Amniotic stem cell (primary cell): ENCODE results near the gene MYO19.
"Not testable (repeated sequence)": the region's sequence is repeated elsewhere in the genome, so short reads cannot be mapped to it uniquely, and the experiment has no call there.

ENCODE experiments used
- DNase-seq: peaks from one replicate; lab custom pipeline; 2025; lab: John Stamatoyannopoulos, UW

MYO19 gene

DNA sequence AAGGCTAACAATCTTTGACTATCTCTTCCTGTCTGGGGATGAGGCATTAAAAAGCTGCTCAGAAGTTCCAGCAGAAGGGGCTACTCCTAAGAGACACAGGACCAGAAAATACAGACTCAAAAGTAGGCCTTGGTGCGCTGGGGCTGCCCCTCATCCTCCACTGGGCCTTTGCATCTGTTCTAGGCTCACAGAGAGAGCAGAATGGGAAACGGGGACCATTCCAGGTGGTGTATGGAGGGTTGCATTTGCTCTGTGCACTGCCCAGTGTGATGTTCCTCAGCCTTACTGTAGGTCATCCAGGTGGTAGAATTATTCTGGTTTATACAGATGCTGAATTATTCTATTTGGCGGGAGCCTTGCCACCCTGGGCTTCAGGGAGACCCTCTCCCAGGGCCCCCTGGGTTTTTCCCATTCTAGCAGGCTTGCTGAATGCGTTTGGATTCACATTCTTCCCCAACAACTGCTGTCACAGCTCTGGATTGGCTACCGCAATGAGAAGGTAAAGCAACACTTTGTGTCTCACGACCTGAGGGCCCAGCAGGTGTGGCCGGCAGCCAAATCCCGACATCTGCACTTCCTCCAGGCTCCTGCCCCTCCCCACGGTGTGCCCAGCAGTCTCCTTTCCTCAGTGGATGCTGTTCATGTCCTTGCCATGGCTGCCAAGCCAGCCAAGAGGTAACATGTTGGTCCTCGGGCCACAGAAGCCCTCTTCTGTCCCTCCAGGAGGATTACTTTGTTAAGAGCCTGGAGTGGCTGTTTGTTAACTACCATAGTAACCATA is 73.1 kb downstream of the MYO19 start:
- no peak for DNase-seq

DNA sequence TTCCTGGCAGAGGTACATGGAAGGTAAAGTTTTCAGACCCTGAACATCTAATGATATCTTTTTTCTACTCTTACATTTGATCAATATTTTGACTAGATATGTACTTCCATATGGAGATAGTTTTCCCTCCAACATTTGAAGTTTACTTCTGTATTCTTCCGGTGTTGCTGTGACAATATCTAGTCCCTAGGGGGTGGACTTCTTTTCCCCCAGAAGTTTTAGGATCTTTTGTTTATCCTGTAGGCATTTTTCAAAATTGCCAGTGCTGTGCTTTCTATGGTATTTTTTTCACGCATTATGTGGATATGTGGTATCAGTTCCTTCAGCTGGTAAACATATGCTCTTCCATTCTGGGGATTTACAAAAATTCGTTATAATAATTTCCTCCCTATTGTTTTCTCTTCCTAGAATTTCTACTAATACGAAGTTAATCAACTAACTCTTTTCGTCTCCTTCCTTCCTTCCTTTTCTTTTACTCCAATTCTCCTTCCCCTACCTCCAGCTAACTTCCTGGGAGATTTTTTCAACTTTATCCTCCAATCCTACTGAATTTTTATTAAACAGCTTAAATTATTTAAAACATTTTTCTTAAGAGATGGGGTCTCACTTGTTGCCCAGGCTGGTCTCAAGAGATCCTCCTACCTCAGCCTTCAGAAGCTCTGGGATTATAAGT is 74.3 kb downstream of the MYO19 start:
- no peak for DNase-seq

DNA sequence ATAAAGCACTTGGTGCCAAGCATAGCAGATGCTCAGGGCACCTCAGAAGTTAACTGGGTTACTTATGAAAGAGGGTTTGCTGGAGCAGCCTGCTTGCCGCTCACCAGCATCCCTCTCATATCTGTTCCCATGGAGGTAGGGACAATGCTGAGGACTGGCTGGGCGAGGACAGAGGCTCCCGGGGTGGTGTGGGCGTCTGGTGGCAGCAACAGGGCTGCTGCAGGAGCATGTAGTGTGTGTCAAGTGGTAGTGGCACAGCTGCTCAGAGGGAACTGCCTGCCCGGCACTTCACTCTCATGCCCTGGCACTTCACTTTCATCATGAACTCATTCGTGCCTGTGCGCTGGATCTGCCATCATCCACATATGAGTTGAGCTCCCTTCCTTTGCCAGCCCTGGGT is 75.1 kb downstream of the MYO19 start:
- DNase-seq, result no peak

DNA sequence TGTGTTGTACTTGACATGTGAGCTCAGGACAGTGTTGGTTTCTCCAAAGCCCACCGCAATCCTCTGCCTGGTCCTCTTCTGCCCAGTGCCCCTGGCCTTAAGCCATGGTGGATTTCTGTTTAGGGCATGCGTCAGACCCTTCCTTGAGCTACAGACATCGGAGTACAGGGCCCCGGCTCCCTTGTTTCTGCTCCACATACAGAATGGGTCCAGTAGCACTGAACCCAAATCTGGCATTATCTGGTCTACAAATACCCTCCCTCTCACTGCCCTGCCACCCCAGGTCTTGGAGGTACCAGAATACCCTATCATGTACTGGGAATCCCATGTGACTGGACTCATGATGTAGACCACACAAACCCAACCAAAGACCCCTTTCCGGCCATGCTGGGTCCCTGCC is 75.6 kb downstream of the MYO19 start:
- DNase-seq, result no peak

DNA sequence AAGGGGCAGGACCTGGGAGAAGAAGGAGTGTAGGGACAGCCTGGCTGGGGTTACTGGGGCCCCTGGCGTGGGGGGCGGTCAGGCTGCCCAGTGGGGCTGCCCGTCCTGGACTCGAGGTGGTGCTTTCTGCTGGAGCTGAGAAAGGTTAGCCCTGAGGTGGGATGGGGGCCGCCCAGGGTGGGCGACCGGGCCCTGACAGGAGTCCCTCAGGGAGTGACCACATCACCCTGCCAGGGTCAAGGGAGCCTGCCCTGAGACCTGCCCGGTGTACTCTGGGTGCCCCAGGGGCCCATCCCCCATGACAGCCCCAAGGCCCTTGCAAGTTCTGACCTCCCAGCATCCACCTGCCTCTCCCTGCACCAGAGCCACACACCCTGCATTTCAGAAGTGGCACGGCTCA is 77.0 kb downstream of the MYO19 start:
- DNase-seq, result not testable (repeated sequence)

DNA sequence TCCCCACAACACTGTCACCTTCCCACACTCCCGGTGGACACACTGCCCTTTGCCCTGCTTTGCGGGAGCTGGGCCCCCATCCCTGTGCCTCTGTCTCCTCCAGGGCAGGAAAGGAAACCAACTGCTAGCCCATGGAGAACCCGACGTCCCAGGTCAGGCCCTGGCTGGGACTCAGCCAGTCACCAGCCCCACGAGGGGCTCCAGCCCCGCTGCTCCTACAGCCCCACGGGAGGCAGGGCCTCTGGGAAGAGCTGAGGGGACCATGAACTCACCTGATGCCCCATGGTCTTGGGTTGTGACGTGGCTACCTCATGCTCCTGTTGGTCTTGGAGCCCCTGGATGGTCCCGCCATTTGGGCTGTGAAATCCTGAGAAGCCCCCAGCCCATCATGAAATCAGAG is 81.8 kb downstream of the MYO19 start:
- not testable (repeated sequence) for DNase-seq

DNA sequence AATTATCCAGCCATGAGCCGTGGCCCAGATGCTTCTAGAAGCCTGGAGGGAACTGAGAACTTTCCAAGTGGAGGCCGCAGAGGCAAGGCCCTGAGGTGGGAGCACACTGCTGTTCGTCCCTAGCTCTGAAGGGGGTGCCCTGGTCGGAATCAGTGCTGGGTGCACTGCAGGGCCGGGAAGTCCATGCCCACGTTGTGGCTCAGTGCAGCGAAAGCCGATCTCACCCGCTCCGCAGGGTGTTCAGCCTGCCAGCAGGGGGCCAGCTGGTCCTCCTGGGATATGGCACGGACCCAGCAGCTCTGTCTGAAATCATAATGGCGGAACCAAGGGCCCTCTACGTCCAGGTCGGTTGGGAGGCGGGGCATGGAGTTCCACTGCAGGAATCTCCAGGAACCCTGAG is 84.7 kb downstream of the MYO19 start:
- not testable (repeated sequence) for DNase-seq
